Measurements from ENCODE around the gene ZBTB7B.

- TF ChIP-seq, protein P1, sequence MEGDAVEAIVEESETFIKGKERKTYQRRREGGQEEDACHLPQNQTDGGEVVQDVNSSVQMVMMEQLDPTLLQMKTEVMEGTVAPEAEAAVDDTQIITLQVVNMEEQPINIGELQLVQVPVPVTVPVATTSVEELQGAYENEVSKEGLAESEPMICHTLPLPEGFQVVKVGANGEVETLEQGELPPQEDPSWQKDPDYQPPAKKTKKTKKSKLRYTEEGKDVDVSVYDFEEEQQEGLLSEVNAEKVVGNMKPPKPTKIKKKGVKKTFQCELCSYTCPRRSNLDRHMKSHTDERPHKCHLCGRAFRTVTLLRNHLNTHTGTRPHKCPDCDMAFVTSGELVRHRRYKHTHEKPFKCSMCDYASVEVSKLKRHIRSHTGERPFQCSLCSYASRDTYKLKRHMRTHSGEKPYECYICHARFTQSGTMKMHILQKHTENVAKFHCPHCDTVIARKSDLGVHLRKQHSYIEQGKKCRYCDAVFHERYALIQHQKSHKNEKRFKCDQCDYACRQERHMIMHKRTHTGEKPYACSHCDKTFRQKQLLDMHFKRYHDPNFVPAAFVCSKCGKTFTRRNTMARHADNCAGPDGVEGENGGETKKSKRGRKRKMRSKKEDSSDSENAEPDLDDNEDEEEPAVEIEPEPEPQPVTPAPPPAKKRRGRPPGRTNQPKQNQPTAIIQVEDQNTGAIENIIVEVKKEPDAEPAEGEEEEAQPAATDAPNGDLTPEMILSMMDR (IDR thresholded peaks at IDR 0.05; ENCODE audit: low read length): no peak
- no peak for TF ChIP-seq EZH2 (IDR thresholded peaks at IDR 0.05; ENCODE audit: borderline replicate concordance, low read length)
Observed at GRCh38 chr1:155005076-155006011, 2.7 kb downstream of the ZBTB7B start.
